IPS DF 4.7 (cell line): ENCODE measurements around the gene ADRA1B.

Experiments
- DNase-seq: peaks from one replicate; pipeline ENCODE4 v3.0.0-alpha.2; 2013; ENCODE audit warnings: low spot score; ENCODE audit errors: extremely low read depth

Gene ADRA1B

DNA sequence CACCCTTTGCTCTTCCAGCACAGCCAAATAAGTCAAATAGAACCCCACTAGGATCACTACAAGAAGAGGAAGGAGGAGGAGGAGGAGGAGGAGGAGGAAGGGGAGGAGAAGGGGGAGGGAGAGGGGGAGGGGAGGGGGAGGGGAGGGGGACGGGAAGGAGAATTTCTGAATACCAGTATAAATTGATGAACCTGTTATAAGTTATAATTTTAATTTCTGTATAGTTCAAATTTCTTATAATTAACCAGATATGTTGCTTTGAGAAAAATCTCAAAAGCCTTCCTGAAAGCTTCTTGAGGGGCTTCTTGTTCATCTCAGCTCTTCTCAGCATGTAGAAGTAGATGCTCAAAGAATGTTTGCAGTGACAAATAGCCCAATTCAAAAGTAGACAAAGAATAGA, 15.0 kb upstream of the ADRA1B start:
- DNase-seq = no peak

DNA sequence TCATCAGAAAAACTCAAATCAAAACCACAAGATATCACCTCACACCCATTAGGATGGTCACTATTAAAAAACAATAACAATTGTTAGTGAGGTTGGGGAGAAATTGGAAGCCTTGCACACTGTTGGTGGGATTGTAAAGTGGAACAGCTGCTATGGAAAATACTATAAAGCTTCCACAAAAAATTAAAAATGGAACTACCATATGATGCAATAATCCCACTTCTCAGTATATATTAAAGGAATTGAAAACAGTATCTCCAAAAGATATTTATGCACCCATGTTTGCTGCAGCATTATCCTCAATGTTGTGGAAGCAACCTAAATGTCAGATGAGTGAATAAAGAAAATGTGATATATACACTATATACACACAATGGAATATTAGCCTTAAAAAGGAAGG, 14.5 kb upstream of the ADRA1B start:
- DNase-seq = no peak

DNA sequence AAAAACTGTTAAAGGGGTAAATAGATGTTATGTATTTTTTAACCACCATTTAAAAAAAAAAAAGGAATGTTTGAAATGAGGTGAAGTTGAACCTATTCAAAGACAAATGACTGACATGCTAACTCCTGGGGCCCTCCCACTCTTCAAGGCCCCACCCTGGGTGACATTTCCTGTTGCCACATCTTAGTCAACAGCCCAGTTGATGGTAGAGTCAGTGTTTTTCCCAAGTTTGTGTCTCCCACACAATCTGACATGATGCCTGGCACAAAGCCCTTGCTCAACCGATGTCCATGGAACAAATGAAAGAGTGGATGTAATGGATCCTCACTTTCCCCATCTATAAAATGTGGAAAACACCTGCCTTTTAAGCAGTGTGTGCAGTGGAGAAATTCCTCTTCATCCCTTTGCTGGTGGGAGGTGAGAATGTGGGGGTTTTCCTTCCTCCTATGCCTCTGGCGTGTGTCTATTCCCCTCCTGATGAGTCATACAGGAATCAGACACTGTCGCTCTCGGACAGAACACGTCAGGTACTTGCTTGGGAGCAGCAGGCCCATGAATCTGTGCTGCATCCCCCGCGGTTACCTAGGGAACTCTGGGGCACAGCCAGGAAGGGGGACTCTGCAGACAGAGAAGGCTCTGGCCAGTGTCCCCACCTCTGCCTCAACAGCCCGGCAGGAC, 13.7 kb upstream of the ADRA1B start:
- no peak for DNase-seq

GRCh38 chr5:159903131-159903530, 13.2 kb upstream of the ADRA1B start:
- DNase-seq = no peak

DNA sequence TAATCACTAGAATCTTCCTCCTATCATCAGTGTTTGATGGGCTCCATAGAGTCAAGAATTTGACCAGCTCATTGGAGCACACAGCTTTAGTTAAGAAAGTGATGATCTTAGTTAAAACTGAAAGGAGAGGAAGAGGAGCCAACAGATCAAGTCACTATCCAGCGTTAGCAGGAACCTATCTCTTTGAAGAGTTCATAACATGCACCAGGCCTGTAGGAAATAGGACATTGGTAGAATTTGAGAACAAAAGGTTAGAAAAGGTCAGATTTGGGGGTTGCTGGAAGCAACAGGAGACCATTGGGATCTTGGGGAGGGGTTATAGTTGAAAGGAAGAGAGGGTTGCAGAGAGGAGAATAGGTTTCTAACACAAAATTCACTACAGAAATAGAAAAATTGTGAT, 11.4 kb upstream of the ADRA1B start:
- DNase-seq = no peak

GRCh38 chr5:159905496-159905895, 10.8 kb upstream of the ADRA1B start:
- DNase-seq = no peak

- DNase-seq = no peak
These were observed 9.8 kb upstream of the ADRA1B start for GRCh38 chr5:159906463-159906862.

DNA sequence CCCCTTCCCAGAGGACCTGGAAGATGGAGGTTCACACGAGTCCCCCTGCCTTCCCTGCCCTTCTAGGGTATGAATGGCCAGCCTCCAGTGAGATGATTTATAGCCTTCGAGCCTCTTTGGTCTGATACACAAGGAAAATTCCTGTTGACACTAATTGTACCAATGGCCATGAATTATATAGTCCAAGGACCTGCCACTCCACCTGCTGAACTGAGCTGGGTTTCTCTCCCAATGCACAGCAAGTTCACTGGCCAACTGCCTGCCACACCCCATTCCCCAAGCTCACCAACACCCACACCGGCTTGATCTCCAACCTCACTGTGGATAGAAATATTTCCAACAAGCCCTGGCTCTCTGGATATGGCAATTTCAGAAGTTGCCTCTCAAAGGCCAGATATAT, 9.3 kb upstream of the ADRA1B start:
- DNase-seq = no peak

DNA sequence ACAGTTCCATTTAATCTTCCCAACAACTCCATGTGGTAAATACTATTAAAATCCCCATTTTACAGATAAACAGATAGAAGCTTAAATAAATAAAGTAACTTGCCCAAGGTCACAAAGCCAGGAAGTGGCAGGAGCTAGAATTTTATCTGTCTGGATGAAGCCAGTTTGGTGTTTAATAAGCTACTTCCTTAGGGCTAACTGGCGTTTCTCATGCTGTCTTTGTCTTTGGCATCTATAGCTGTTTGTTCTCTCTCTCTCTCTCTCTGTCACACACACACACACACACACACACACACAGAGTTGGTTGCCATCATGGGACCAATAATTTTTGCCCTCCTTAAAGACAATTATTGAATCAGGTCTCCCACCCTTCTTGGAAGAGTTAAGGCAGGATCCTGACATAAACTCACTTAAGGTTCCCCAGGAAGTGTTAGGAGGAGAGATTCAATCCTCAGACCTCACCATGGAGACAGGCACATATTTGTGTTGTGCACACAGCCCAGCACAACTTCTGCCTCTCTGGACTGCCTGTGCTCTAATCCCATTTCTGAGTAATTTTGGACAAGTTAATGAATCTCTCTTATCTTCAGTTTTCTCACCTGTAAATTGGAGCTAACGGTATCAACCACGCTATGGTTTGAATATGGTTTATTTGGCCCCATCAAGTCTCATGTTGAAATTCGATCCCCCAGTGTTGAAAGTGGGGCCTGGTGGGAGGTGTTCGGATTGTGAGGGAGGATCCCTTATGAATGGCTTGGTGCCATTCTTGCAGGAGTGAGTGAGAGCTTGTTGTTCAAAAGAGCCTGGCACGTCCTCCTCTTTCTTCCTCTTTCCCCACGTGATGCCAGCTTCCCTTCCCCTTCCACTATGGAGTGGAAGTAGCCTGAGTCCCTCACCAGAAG, 8.3 kb upstream of the ADRA1B start:
- DNase-seq = no peak

GRCh38 chr5:159908591-159908940, 7.7 kb upstream of the ADRA1B start:
- DNase-seq = no peak

- DNase-seq = no peak
These were observed 7.2 kb upstream of the ADRA1B start for GRCh38 chr5:159909126-159909525.

- DNase-seq = no peak
These were observed 6.0 kb upstream of the ADRA1B start for GRCh38 chr5:159910207-159910842.

DNA sequence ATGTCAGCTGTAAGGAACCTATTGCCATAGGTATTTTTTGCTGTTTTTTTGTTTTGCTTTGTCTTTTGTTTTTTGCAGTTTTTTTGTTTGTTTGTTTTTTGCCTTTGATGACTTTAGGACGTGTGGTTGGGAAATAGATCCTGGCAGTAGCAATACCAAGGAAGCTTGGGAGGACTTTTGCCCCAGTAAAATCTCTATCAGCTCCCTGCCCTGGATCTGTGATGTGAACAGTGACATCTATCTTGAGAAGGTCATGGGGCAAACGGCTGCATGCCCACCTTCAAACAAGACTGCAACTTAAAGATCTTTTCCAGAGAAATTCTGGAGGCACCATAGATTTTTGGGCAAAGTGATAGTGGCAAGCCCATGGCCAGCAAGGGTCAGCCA, 5.4 kb upstream of the ADRA1B start:
- no peak for DNase-seq

DNA sequence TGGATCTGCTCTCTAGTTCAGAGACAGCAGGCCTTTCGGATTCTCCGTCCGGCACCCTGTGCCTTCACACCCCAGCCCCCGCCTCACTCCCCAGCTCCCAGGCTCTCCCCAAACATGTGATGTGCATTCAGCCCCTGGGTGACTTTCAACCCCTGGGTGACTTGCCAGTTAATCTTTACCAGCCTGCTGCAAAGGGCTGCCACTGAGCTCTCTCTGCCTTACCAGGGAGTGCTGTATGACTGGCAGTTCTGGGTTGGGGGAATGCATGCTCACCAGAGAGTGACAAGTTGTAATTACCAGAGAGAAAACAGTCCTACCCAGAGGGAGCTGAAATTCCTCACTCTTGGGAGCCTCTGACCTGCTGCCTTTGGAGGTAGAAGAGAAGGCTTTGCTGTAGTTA, 4.9 kb upstream of the ADRA1B start:
- no peak for DNase-seq

GRCh38 chr5:159912033-159912800, 4.1 kb upstream of the ADRA1B start:
- DNase-seq = no peak

DNA sequence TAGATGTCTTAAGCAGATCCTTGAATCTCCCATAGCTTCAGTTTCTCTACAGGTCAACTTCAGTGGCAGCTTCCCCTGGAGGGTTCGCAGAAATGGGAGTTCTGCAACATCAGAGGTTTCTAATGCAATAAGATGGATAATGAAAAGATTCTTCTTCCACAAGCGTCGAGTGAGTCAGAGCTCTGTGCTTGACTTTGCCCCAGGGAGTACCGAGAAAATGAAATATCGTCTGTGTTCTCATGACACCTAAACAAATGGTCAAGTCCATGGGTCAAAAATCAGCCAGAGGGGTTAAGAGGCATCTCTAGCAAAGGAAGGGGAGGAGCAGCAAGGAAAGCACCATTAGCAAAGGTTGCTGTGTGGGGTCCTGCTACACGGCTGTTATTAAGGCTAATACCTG, 3.2 kb upstream of the ADRA1B start:
- DNase-seq = no peak

DNA sequence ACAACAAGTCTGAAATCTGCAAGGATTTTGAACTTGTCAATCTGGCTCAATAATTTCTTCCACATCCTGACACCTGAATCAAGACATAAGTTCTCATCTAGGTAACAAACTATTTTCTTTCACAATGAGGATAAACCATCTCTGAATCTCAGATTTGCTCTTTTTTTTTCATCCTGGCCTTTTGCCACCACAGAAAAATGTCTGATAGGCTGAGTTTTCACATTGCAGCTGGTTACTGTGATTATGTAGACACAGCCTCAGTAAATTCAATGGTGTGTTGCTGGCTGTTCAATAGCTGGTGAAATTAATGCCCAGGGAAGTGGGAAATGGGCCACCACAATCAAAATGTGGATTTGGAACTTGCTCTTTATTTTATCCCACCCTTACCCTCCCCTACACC, 2.8 kb upstream of the ADRA1B start:
- no peak for DNase-seq

GRCh38 chr5:159916841-159917761, 819 bp downstream of the ADRA1B start:
- DNase-seq = no peak

GRCh38 chr5:159917994-159918393, 1.7 kb downstream of the ADRA1B start:
- no peak for DNase-seq

GRCh38 chr5:159921721-159922120, 5.4 kb downstream of the ADRA1B start:
- DNase-seq = no peak

DNA sequence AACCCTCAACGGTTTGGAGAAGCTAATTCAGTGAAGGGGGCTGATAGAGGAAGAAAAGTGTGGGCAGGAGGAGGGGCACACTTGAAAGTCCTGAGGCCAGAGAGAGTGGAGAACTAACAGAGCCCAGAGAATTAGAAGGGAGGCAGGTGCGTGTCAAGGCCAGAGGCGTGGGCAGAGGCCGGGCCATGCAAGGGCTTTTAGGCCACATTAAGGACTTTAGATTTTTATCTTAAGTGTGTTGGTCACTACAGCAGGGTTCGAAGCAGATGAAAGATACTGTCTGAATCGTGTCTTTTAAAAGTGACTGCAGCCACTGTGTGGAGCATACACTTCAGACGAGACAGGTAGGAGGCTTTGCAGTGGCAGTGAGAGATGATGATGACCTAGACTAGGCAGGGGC, 6.7 kb downstream of the ADRA1B start:
- no peak for DNase-seq
